GM23248 (cell line): ENCODE results near the gene MACROD2.

ENCODE experiments used
- EZH2 ChIP-seq: fragments of 200-600 bp; sonication (generic); IDR thresholded peaks from 2 replicates; pipeline ENCODE4 v1.6.1; 2018; ENCODE audit warnings: antibody characterized with exemption, mild to moderate bottlenecking; ENCODE audit not compliant: insufficient read depth, poor library complexity, severe bottlenecking
- EZH2phosphoT487 ChIP-seq: fragments of 200-600 bp; sonication (generic); IDR thresholded peaks from 2 replicates; pipeline ENCODE4 v1.6.1; 2018; ENCODE audit warnings: antibody characterized with exemption, moderate library complexity, mild to moderate bottlenecking, low read depth; ENCODE audit not compliant: insufficient read depth

GRCh38 chr20:14910126-14910525 lies 914.8 kb downstream of the MACROD2 start:
- TF ChIP-seq EZH2 (no peak), EZH2phosphoT487 (no peak)
